ENCODE results near the gene KIAA1328.

- TF ChIP-seq, protein P1, sequence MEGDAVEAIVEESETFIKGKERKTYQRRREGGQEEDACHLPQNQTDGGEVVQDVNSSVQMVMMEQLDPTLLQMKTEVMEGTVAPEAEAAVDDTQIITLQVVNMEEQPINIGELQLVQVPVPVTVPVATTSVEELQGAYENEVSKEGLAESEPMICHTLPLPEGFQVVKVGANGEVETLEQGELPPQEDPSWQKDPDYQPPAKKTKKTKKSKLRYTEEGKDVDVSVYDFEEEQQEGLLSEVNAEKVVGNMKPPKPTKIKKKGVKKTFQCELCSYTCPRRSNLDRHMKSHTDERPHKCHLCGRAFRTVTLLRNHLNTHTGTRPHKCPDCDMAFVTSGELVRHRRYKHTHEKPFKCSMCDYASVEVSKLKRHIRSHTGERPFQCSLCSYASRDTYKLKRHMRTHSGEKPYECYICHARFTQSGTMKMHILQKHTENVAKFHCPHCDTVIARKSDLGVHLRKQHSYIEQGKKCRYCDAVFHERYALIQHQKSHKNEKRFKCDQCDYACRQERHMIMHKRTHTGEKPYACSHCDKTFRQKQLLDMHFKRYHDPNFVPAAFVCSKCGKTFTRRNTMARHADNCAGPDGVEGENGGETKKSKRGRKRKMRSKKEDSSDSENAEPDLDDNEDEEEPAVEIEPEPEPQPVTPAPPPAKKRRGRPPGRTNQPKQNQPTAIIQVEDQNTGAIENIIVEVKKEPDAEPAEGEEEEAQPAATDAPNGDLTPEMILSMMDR (IDR thresholded peaks at IDR 0.05): no peak
- TF ChIP-seq POLR2A (IDR thresholded peaks at IDR 0.05): no peak
Observed at GRCh38 chr18:36808681-36809080, 20.2 kb upstream of the KIAA1328 start.

Data from heart left ventricle (tissue), 13 donors.